Retinal pigment epithelial cell (primary cell): ENCODE measurements around the gene STEAP3.

Experiments
- DNase-seq: peaks from one replicate; pipeline ENCODE4 v3.0.0-alpha.2; 2010; ENCODE audit warnings: low read depth
- H3K4me3 ChIP-seq: 2 replicates; pipeline ENCODE4 v1.5.1; 2011; ENCODE audit warnings: mild to moderate bottlenecking, low read length, control low read depth, moderate library complexity
- TF ChIP-seq, protein P1 (sequence below): conservative IDR thresholded peaks from 2 replicates; pipeline ENCODE4 v1.5.1; 2011; ENCODE audit warnings: low read depth, low read length, control low read depth, inconsistent platforms

Gene STEAP3

GRCh38 chr2:119225105-119225865 is 1.7 kb downstream of the STEAP3 start:
- TF ChIP-seq, protein P1, sequence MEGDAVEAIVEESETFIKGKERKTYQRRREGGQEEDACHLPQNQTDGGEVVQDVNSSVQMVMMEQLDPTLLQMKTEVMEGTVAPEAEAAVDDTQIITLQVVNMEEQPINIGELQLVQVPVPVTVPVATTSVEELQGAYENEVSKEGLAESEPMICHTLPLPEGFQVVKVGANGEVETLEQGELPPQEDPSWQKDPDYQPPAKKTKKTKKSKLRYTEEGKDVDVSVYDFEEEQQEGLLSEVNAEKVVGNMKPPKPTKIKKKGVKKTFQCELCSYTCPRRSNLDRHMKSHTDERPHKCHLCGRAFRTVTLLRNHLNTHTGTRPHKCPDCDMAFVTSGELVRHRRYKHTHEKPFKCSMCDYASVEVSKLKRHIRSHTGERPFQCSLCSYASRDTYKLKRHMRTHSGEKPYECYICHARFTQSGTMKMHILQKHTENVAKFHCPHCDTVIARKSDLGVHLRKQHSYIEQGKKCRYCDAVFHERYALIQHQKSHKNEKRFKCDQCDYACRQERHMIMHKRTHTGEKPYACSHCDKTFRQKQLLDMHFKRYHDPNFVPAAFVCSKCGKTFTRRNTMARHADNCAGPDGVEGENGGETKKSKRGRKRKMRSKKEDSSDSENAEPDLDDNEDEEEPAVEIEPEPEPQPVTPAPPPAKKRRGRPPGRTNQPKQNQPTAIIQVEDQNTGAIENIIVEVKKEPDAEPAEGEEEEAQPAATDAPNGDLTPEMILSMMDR = no peak
- no peak for DNase-seq
- no peak overlapping the region for H3K4me3 ChIP-seq

- no peak overlapping the region for H3K4me3 ChIP-seq
- TF ChIP-seq, protein P1 = no peak
- DNase-seq = no peak
These were observed 2.3 kb downstream of the STEAP3 start for GRCh38 chr2:119225926-119226325.

DNA sequence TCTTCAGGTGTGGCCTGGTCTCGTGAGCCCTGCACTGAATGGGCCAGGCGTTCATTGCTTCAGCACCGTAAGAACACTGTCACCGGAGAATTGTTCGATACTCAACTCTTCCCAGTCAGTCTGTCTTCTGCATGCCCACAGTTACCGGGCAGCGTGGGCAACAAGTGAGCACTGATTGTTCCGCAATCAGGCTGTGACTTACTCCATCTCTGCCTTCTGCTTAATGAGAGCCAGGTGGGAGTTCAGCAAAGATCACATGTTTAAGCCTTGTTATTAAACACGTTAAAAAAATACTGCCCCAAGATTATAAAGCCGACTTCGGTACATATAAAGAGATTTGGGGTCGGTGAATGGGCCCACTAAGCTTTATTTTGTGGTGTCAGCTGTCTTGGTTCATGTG is 3.7 kb downstream of the STEAP3 start:
- DNase-seq = no peak
- H3K4me3 ChIP-seq = no peak overlapping the region
- TF ChIP-seq, protein P1 = no peak

DNA sequence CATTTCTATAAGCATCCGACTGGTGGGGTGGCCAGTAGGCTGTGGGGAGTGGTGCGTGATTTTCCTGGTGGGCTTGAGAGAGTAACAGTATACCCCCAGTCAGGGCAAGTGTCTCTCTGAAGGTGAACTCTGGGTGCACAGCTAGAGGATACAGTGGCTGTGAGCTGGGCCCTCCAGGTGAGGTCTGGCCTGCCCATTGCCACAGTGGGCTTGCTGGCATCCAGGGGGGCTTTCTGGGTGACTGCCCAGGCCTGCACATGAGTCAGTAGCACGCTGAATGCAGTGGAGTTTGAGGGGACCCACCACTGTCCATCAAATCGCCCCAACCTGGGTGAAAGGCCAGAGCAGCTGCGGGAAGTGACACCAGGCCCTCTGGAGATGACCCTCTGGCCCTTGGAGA is 4.5 kb downstream of the STEAP3 start:
- TF ChIP-seq, protein P1 = no peak
- H3K4me3 ChIP-seq = no peak overlapping the region
- no peak for DNase-seq

DNA sequence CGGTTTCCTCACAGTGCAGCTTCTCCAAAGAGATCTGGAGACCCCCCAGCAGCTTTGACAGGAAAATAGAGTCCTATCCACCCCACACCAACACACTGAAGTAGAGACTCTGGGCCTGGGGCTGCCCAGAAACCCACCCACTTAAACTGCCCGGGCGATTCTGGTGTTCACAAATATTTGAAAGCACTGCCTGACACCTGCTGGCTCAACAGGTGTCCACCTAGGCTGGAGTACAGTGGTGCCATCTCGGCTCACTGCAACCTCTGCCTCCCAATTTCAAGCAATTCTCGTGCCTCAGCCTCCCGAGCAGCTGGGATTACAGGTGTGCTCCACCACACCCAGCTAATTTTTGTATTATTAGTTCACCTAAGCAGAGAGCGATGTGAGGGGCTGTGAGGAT is 5.3 kb downstream of the STEAP3 start:
- TF ChIP-seq, protein P1 = no peak
- no peak for DNase-seq
- no peak overlapping the region for H3K4me3 ChIP-seq

GRCh38 chr2:119229716-119230115 is 6.1 kb downstream of the STEAP3 start:
- TF ChIP-seq, protein P1 = no peak
- no peak overlapping the region for H3K4me3 ChIP-seq
- DNase-seq = no peak

DNA sequence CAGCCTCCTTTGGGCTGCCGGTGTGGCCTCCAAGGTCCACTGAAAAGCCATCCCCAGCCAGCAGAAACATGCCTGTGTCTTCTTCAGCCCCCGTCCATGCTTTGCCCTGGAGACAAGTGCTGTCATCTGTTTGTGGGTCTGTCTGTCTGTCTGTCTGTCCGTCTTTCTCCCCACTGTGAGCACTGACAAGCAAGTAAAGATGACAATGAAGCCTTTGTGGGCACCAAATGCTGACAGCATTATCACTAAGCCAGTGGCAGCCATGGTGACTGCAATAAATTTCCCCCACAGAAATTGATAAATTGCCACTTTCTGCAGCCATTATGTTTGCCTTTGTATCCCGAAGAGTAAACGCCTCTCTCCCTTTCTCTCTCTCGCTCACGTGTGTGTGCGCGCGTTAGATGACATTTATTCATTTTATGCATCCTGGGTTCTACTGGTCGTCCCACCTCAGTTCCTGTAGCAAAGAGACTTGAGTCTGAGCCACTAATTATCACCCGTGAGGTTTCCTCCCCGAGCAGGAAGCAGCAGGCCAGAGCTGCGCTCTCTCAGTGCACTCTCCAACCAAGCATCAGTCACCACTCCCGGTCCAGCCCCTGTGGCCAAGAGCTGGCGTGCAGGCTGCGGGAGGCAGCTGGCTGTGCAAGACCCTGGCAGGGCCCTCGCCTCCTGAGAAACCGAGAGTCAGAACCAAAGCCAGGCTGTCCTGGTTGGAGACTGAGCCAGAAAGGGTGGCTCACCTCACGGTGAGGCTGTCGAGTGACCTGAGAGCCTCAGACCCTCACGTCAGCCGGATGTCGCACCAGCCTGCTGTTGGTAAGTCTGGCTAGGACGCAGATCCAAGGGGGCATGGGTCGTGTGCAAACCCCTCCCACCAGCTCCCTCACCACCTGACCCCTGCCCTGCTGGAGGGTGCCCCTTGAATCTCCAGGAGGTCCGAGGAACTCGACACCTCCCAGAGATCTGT is 6.9 kb downstream of the STEAP3 start:
- TF ChIP-seq, protein P1 = no peak
- H3K4me3 ChIP-seq = no peak overlapping the region
- no peak for DNase-seq
